Fibroblast of lung (primary cell): ENCODE data around the gene RAB43. TPM values are rescaled to one million over a fixed set of nuclear protein-coding genes. Genes with fewer than 3 reads are reported as not detected.

Source experiments
- DNase-seq, 2 donors: peaks; one replicate each; pipeline versions ENCODE4 v3.0.0 to v3.0.0-alpha.2; 2010; ENCODE audit warnings: low read depth in 2 of 2
- H2AFZ ChIP-seq: 2 replicates; pipeline ENCODE4 v1.5.1; 2012; ENCODE audit warnings: low read length, control low read depth, inconsistent platforms
- H3K27ac ChIP-seq: 2 replicates; pipeline ENCODE4 v1.5.1; 2011; ENCODE audit warnings: low read length, control low read depth; ENCODE audit not compliant: insufficient read depth
- H3K27me3 ChIP-seq: 2 replicates; pipeline ENCODE4 v1.5.1; 2011; ENCODE audit warnings: mild to moderate bottlenecking, low read length; ENCODE audit not compliant: control insufficient read depth, insufficient read depth
- H3K36me3 ChIP-seq: 2 replicates; pipeline ENCODE4 v1.5.1; 2011; ENCODE audit warnings: low read length; ENCODE audit not compliant: control insufficient read depth, insufficient read depth
- H3K4me1 ChIP-seq: 2 replicates; pipeline ENCODE4 v1.5.1; 2011; ENCODE audit warnings: low read length; ENCODE audit not compliant: control insufficient read depth, insufficient read depth; ENCODE audit errors: extremely low read depth
- H3K4me2 ChIP-seq: 2 replicates; pipeline ENCODE4 v1.5.1; 2011; ENCODE audit warnings: low read length, control low read depth; ENCODE audit not compliant: insufficient read depth; ENCODE audit errors: extremely low read depth
- H3K4me3 ChIP-seq, 4 experiments: fragments of 200-600 bp in 1 of 4; sonication (generic) in 1 of 4; replicated peaks in 1 of 4; 2 replicates each; pipeline ENCODE4 v1.5.1; 2011 to 2016; ENCODE audit warnings: low read length in 4 of 4, low read depth in 3 of 4, mild to moderate bottlenecking in 3 of 4, control low read depth in 2 of 4, inconsistent platforms in 1 of 4, mixed read lengths in 1 of 4; ENCODE audit not compliant: insufficient read depth in 1 of 4; ENCODE audit errors: control extremely low read depth in 1 of 4
- H3K79me2 ChIP-seq: 2 replicates; pipeline ENCODE4 v1.5.1; 2012; ENCODE audit warnings: mild to moderate bottlenecking, low read length, inconsistent platforms; ENCODE audit not compliant: control insufficient read depth, insufficient read depth
- H3K9ac ChIP-seq: 2 replicates; pipeline ENCODE4 v1.5.1; 2011; ENCODE audit warnings: mild to moderate bottlenecking, low read length, control low read depth; ENCODE audit not compliant: insufficient read depth
- H3K9me3 ChIP-seq: 2 replicates; pipeline ENCODE4 v1.5.1; 2012; ENCODE audit warnings: low read depth, low read length; ENCODE audit not compliant: control insufficient read depth, insufficient read depth
- H4K20me1 ChIP-seq: 2 replicates; pipeline ENCODE4 v1.5.1; 2011; ENCODE audit warnings: low read length; ENCODE audit not compliant: control insufficient read depth, insufficient read depth; ENCODE audit errors: extremely low read depth
- EZH2 ChIP-seq: IDR thresholded peaks from 2 replicates; pipeline ENCODE4 v1.5.1; 2012; ENCODE audit warnings: low read length, control low read depth, mild to moderate bottlenecking; ENCODE audit errors: missing control alignments
- polyA plus RNA-seq, 2 donors: library from polyadenylated mRNA; depleted of rRNA in 1 of 2; stranded (reverse) in 1 of 2; unstranded in 1 of 2; fragments of >200 nt; gene quantifications; 2 replicates each; pipeline ENCODE4 v1.2.1, GENCODE V29; 2011 to 2012; ENCODE audit warnings: missing spikeins in 1 of 2
- total RNA-seq: library from RNA; depleted of rRNA; stranded (reverse); fragments of >200 nt; gene quantifications from 2 replicates; pipeline ENCODE4 v1.2.1, GENCODE V29; 2014
- TF ChIP-seq, protein P1 (sequence below), 2 donors: IDR thresholded peaks in 1 of 2; conservative IDR thresholded peaks in 1 of 2; 1 replicate in 1 of 2; 2 replicates in 1 of 2; pipeline ENCODE4 v1.5.1; 2011 to 2012; ENCODE audit warnings: low read length in 2 of 2, control low read depth in 1 of 2, inconsistent platforms in 1 of 2, low read depth in 1 of 2, mild to moderate bottlenecking in 1 of 2

The RAB43 gene
- total and polyA plus RNA-seq, 2 donors (not counting 1 experiment from before 2014, with no cell fraction given), result 5.7 to 21.5 TPM

DNA sequence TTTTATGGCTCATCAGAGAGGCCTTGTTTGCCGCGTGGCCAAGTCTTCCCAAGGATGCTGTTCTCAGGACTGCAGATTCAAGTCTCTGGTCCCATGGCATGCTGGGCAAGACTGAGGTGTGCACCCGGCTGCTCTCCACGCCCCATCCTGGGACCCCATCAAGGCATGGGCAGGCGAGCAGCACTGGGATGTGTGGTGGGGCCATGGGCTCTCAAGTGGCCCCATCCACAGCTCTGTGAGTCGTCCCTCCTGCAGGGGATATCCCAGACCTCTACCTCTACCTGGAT lies 74.1 kb downstream of the RAB43 start:
- no peaks in the 10 kb centered on the region for H4K20me1 ChIP-seq
- H3K9ac ChIP-seq, result no peak overlapping the region
- no peak overlapping the region for H3K27ac ChIP-seq
- no peak overlapping the region for H2AFZ ChIP-seq
- H3K4me2 ChIP-seq, result no peak overlapping the region
- no peak overlapping the region for H3K4me3 ChIP-seq
- no peak for DNase-seq
- H3K4me1 ChIP-seq, result no peaks in the 10 kb centered on the region
- H3K36me3 ChIP-seq, result no peaks in the 10 kb centered on the region
- no peaks in the 10 kb centered on the region for H3K9me3 ChIP-seq
- no peaks in the 10 kb centered on the region for H3K27me3 ChIP-seq
- TF ChIP-seq, protein P1, sequence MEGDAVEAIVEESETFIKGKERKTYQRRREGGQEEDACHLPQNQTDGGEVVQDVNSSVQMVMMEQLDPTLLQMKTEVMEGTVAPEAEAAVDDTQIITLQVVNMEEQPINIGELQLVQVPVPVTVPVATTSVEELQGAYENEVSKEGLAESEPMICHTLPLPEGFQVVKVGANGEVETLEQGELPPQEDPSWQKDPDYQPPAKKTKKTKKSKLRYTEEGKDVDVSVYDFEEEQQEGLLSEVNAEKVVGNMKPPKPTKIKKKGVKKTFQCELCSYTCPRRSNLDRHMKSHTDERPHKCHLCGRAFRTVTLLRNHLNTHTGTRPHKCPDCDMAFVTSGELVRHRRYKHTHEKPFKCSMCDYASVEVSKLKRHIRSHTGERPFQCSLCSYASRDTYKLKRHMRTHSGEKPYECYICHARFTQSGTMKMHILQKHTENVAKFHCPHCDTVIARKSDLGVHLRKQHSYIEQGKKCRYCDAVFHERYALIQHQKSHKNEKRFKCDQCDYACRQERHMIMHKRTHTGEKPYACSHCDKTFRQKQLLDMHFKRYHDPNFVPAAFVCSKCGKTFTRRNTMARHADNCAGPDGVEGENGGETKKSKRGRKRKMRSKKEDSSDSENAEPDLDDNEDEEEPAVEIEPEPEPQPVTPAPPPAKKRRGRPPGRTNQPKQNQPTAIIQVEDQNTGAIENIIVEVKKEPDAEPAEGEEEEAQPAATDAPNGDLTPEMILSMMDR (conservative IDR thresholded peaks at IDR 0.05 in 1 of 2, IDR thresholded peaks at IDR 0.05 in 1 of 2; ENCODE audit: low read depth in 1 of 2, low read length in 2 of 2), result no peak
- TF ChIP-seq EZH2, result no peak
- H3K79me2 ChIP-seq, result no peaks in the 10 kb centered on the region

DNA sequence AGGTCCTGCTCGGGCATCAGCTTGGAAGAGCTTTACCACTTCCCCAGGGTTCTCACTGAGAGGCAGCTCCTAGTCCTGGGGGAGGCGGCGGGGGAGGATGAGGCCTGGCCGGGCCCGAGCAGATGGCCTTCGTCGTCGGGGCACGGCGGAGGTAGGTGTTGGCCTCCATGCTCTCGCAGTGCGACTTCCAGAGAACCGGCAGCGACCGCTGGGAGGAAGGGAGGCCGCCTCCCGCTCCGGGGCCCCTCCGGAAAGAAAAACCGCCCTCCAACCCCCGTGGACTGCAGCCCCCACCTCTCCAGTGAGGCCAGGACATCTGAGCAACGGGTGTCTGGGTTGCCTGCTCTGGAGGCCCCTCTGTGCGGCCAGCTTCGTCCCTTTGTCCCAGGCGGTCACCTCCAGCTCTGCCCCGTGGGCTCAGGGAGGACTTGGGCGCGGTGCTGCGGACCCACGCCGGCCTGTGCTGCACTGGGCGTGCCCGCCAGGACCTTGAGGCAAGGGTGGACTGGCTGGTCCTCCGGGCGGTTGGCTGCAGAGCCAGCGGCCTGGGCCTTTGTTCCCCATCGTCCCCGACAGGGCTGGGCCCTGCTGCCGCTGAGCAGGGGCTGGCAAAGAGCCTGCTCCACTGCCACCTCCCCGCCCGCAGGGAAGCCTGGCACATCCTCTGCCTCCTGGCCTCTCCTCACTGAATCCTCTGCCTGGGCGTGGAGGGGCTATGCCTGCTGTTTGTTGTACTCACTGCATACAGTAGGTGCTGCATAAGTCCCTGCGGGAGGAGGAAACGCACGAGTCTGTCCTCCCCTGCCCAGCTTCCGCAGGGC lies 74.7 kb downstream of the RAB43 start:
- DNase-seq, result no peak
- Histone ChIP-seq H3K4me2 (no peak overlapping the region), H4K20me1 (no peaks in the 10 kb centered on the region), H2AFZ (no peak overlapping the region), H3K9me3 (no peaks in the 10 kb centered on the region), H3K9ac (no peak overlapping the region), H3K27ac (no peak overlapping the region), H3K4me3 (no peak overlapping the region), H3K79me2 (no peaks in the 10 kb centered on the region), H3K4me1 (no peaks in the 10 kb centered on the region), H3K36me3 (no peaks in the 10 kb centered on the region), H3K27me3 (peaks cover 3% of the 10 kb centered on the region)
- TF ChIP-seq, protein P1 (conservative IDR thresholded peaks at IDR 0.05 in 1 of 2, IDR thresholded peaks at IDR 0.05 in 1 of 2; ENCODE audit: low read depth in 1 of 2, low read length in 2 of 2), result no peak

DNA sequence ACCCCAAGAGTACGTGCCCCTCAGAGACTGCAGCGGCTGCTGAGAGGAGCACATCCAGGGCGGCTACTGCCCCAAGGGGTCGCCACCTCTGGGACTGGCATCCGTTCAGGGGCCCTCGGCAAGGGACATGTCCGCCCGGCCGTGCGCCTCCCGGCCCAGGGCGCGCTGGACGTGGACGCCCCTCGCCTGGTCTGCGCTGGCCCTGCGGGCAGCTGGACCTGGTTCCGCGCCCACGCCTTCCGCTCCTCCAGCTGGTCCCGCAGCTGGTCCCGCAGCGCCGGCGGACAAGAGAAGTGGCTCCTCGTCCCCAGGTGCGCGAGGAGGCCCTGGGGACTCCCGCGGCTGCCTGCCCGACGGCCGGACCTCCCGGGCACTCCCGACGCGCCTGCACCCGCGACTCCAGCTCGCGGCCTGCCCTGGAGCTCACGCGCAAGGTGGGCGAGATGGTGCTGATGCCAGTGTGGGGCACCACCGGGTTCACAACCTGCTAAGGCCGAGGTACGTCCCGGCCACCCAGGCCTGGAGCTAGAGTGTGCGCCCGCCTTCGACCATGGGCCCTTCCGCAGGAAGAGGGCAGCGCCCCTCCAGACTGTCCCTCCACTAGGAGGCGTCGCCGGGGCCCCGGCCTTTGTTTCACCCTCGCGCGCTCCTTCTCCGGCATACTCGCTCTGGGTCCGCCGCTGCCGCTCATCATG lies 75.4 kb downstream of the RAB43 start:
- Histone ChIP-seq H4K20me1 (no peaks in the 10 kb centered on the region), H3K4me2 (peak overlapping the region; percentile 25), H3K9ac (no peak overlapping the region), H3K9me3 (no peaks in the 10 kb centered on the region), H3K4me3 (no peak overlapping the region), H3K4me1 (no peaks in the 10 kb centered on the region), H3K27ac (no peak overlapping the region), H3K27me3 (peaks cover 3% of the 10 kb centered on the region), H3K36me3 (no peaks in the 10 kb centered on the region), H3K79me2 (no peaks in the 10 kb centered on the region), H2AFZ (no peak overlapping the region)
- no peak for DNase-seq
- no peak for TF ChIP-seq EZH2
- TF ChIP-seq, protein P1 (conservative IDR thresholded peaks at IDR 0.05 in 1 of 2, IDR thresholded peaks at IDR 0.05 in 1 of 2; ENCODE audit: low read depth in 1 of 2, low read length in 2 of 2), result peak in 1 of 2 donors; percentile 6
